Raji (cell line): Measurements from ENCODE around the gene BGN.

Experiments
- POLR2A ChIP-seq: IDR thresholded peaks from 2 replicates; pipeline ENCODE4 v1.6.1; 2011; ENCODE audit warnings: low read depth, low read length, control low read depth; ENCODE audit not compliant: insufficient read depth

Gene BGN

GRCh38 chrX:153486171-153486570 lies 8.6 kb upstream of the BGN start:
- no peak for TF ChIP-seq POLR2A

- no peak for TF ChIP-seq POLR2A
Observed at GRCh38 chrX:153487590-153488071, 7.1 kb upstream of the BGN start.

- TF ChIP-seq POLR2A: no peak
Observed at GRCh38 chrX:153488231-153488914, 6.4 kb upstream of the BGN start.

- no peak for TF ChIP-seq POLR2A
Observed at GRCh38 chrX:153490217-153490930, 4.4 kb upstream of the BGN start.

- TF ChIP-seq POLR2A: no peak
Observed at GRCh38 chrX:153491351-153491914, 3.3 kb upstream of the BGN start.

- TF ChIP-seq POLR2A: no peak
Observed at GRCh38 chrX:153491918-153492317, 2.9 kb upstream of the BGN start.

GRCh38 chrX:153492543-153492942 lies 2.2 kb upstream of the BGN start:
- no peak for TF ChIP-seq POLR2A

GRCh38 chrX:153493085-153493484 lies 1.7 kb upstream of the BGN start:
- TF ChIP-seq POLR2A: no peak

GRCh38 chrX:153494061-153494460 lies 719 bp upstream of the BGN start:
- TF ChIP-seq POLR2A: no peak

GRCh38 chrX:153495362-153495751 lies 577 bp downstream of the BGN start:
- no peak for TF ChIP-seq POLR2A

GRCh38 chrX:153495903-153496589 lies 1.3 kb downstream of the BGN start:
- no peak for TF ChIP-seq POLR2A

- no peak for TF ChIP-seq POLR2A
Observed at GRCh38 chrX:153496590-153496959, 1.8 kb downstream of the BGN start.

GRCh38 chrX:153498453-153498852 lies 3.7 kb downstream of the BGN start:
- TF ChIP-seq POLR2A: no peak

- TF ChIP-seq POLR2A: no peak
Observed at GRCh38 chrX:153499341-153499740, 4.6 kb downstream of the BGN start.

GRCh38 chrX:153499876-153500275 lies 5.1 kb downstream of the BGN start:
- TF ChIP-seq POLR2A: no peak
